Neuron (in vitro differentiated cells): ENCODE data around the gene ARID3C.
A peak's percentile ranks its signal among the peaks of the same experiment; 100 is the strongest.

Experiments used
- H2AFZ ChIP-seq: one replicate; pipeline ENCODE4 v1.6.1; 2013; ENCODE audit warnings: low read depth, mild to moderate bottlenecking, inconsistent platforms, low read length, moderate library complexity
- H3K27me3 ChIP-seq: one replicate; pipeline ENCODE4 v1.6.1; 2013; ENCODE audit warnings: low read length; ENCODE audit not compliant: insufficient read depth
- H3K36me3 ChIP-seq: one replicate; pipeline ENCODE4 v1.6.1; 2013; ENCODE audit warnings: low read length; ENCODE audit not compliant: insufficient read depth
- H3K4me1 ChIP-seq: one replicate; pipeline ENCODE4 v1.6.1; 2013; ENCODE audit warnings: low read length; ENCODE audit not compliant: insufficient read depth
- H3K4me3 ChIP-seq: 2 replicates; pipeline ENCODE4 v1.5.1; 2013; ENCODE audit warnings: mild to moderate bottlenecking, low read length, moderate library complexity
- H3K9me3 ChIP-seq: one replicate; pipeline ENCODE4 v1.6.1; 2013; ENCODE audit warnings: low read length

ARID3C gene

DNA sequence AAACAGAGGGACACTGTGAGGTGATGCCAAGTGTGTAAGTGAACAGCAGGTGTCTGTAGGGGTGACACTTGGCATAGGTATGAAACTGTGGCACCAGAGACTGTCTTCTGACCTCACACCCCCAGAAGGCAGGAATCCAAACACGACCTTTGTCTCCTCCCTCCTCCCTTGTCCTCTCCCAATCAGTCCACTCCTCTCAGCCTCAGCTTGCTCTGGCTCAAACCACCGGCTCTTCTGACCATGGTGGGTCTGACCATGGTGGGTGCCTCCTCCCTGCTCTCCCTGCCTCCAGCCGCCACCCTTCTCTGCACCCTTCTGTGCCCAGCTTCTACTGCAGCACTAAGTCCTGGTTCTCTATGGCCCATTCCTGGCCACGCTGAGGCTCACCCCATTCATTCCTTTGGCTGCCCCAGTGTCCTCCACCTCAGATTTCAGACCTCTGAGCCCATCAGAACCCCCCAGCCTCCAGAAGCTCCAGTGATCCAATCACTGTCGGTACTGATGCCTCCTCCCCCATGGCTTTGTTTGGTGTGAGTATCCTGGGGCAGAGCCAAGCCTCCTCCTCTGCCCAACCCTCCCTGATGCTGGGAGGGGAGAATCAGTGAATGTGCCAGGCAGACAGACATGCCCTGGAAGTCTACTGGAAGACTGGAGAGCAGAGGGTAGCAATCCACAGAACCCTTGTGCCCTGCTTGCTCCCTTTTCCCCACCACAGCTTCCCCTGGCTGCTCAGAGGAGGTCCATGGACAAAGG lies 1.7 kb upstream of the ARID3C start:
- no peak overlapping the region for H2AFZ ChIP-seq
- no peak overlapping the region for H3K4me3 ChIP-seq
- peaks cover 4% of the 10 kb centered on the region for H3K36me3 ChIP-seq
- H3K27me3 ChIP-seq, result peaks cover 54% of the 10 kb centered on the region
- H3K9me3 ChIP-seq, result no peaks in the 10 kb centered on the region
- H3K4me1 ChIP-seq, result peaks cover 12% of the 10 kb centered on the region

GRCh38 chr9:34629491-34629808 lies 584 bp upstream of the ARID3C start:
- Histone ChIP-seq H3K4me3 (no peak overlapping the region), H3K9me3 (no peaks in the 10 kb centered on the region), H3K27me3 (peaks cover 65% of the 10 kb centered on the region), H2AFZ (no peak overlapping the region), H3K36me3 (no peaks in the 10 kb centered on the region), H3K4me1 (peaks cover 12% of the 10 kb centered on the region)

GRCh38 chr9:34627716-34628655 lies 880 bp downstream of the ARID3C start:
- no peak overlapping the region for H2AFZ ChIP-seq
- peak overlapping the region; percentile 21 for H3K4me3 ChIP-seq
- no peaks in the 10 kb centered on the region for H3K36me3 ChIP-seq
- H3K27me3 ChIP-seq, result peaks cover 66% of the 10 kb centered on the region
- peaks cover 12% of the 10 kb centered on the region for H3K4me1 ChIP-seq
- peaks cover 2% of the 10 kb centered on the region for H3K9me3 ChIP-seq

DNA sequence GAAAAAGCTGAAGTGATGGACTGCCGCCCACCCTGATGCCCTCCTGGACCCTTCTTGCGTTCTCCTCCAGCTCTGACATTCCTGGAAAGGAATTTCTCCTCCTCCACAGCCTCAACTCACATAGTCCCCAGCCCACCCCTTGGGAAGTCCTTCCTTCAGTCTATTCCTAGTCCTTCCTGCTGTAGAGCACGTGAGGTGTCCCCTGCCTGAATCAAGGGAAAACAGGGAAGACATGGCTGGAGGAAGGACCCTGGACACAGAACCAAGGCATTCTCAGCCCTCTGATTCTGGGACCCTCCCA lies 3.7 kb downstream of the ARID3C start:
- H3K9me3 ChIP-seq, result peaks cover 2% of the 10 kb centered on the region
- no peak overlapping the region for H2AFZ ChIP-seq
- peaks cover 17% of the 10 kb centered on the region for H3K4me1 ChIP-seq
- H3K27me3 ChIP-seq, result peaks cover 60% of the 10 kb centered on the region
- H3K4me3 ChIP-seq, result no peak overlapping the region
- H3K36me3 ChIP-seq, result no peaks in the 10 kb centered on the region

DNA sequence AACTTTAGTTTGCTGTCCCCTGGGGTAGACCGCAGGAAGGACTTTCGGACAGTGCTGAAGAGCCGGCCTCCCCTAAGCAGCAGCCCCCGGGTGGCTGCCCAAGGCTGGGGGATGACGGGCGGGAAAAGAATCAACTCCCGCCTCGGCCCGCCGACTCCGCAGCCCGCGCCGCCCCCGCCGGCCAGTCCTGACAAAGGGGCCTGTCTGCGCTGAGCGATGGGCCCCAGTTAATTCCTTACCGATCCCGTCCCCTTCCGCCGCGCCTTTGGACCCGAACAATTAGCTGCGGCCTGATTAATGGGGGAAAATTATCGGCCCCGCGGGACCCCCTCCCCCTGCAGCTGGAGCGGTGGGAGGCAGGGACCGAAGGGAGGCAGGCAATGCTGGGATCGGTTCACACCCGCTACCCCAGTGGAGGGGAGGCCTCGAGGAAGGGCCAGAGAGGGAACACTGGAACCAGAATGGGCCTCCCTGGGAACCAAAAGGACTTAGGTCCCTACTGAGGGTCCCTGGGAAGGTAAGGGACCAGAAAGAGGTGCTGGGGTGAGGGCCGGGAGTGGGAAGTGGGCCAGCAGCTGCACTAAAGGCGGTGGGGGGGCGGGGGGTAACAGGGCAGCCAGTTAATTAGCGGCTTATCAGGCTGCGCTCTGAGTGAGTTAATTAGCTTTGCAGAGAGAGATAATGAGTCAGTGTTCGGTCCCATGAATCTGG lies 4.2 kb downstream of the ARID3C start:
- H3K9me3 ChIP-seq, result peaks cover 2% of the 10 kb centered on the region
- peak overlapping the region; percentile 64 for H2AFZ ChIP-seq
- H3K4me3 ChIP-seq, result no peak overlapping the region
- no peaks in the 10 kb centered on the region for H3K36me3 ChIP-seq
- peaks cover 56% of the 10 kb centered on the region for H3K27me3 ChIP-seq
- H3K4me1 ChIP-seq, result peaks cover 19% of the 10 kb centered on the region

DNA sequence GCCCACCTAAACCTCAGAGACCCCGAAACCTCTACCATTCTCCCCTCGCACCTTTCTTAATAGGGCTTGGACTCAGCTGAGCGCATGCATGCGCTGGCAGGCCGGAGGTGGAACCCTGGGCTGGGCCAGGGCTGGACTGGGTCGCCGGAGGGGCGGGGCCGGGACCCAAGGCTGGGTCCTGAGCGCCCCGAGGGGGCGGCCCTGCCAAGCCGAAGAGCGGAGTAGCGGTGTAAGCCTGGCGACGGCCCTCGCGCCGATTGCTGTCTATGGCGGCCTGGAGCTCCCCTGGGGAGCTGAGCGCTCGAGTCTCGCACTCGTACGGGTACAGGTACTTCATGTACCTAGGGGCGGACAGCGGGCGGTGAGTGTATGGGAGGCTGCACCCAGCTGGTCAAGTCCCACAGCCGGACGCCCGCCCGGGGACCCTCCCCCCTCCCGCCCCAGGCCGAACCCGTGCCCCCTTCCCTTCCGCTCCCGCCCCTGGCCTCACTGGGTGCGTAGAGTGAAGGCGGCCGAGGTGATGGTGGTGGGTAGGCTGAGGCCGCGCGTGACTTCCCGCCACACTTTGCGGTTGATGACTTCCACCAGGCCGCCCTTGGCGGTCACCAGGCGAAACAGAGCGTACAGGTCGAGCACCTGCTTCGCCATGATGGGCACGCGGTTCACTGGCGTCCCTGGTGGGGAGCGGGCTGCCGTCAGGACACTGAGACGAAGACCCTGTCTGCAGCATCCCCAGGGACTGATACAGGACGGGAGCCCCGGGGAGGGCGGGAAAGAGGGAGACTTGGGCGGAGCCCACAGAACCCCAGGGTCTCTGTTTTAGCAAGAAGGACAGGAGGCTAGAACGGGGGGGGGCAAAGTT lies 5.3 kb downstream of the ARID3C start:
- no peak overlapping the region for H3K4me3 ChIP-seq
- peaks cover 2% of the 10 kb centered on the region for H3K9me3 ChIP-seq
- H3K4me1 ChIP-seq, result peaks cover 19% of the 10 kb centered on the region
- H3K36me3 ChIP-seq, result peaks cover 2% of the 10 kb centered on the region
- peaks cover 48% of the 10 kb centered on the region for H3K27me3 ChIP-seq
- no peak overlapping the region for H2AFZ ChIP-seq

DNA sequence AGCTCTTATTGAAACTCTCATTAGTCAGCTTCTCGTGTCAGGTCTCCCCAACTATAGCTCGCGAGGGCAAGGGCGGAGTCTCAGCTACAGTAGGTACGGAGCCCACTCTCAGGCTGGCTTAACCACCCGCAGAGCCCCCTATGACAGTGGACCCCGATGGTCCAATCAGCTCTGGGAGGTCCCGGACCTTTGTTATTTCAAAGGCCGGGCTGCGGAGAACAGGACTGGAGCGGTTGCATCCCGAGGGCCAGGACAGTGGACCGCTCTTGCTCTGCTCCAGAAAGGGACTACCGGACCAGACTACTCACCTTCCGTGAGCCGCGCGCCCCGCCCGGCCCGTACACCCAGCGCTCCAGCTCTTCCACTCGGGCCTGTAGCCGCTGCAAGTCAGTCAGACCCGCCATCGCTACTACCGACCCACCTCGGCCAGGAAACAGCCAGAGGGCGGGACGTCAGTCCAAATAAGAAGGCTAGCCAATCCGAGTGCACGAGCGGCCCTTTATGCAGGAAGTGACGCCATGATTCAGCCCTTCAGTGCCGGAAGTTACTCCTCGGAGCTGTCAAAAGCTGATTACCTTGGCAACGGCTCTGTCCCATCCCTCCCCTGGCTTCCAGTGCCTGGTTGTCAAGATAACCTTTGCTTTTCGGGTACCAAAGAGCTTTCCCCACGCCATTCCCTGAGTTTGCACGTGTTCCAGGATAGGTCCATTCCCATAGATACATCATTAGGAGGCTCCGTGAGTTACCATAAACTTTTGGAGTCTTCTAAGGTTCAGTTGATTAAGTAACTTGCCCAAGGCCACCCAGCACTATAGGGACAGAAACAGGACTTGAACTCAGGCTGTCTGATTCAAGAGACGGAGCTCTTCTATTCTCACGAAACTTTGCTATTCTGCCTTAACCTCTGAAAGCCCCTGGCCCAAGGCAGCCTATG lies 8.5 kb downstream of the ARID3C start, which contains the start of gene DCTN3:
TSS of gene DCTN3 (minus strand) at position 435 of the 934 bp plus-strand sequence. CDS start at position 404, 31 bp downstream.
- Histone ChIP-seq H3K36me3 (peaks cover 29% of the 10 kb centered on the region), H3K9me3 (peaks cover 2% of the 10 kb centered on the region)

GRCh38 chr9:34615132-34615531 lies 13.7 kb downstream of the ARID3C start:
- Histone ChIP-seq H3K4me1 (peaks cover 20% of the 10 kb centered on the region), H2AFZ (no peak overlapping the region), H3K27me3 (no peaks in the 10 kb centered on the region), H3K36me3 (peaks cover 48% of the 10 kb centered on the region), H3K4me3 (no peak overlapping the region), H3K9me3 (no peaks in the 10 kb centered on the region)

More for the DNA sequence above, 8.5 kb downstream of the ARID3C start, which contains the start of gene DCTN3:
- Histone ChIP-seq H2AFZ (peak within 1 kb of the TSS; percentile 51), H3K4me1 (peaks cover 14% of the 10 kb centered on the region), H3K27me3 (peaks cover 16% of the 10 kb centered on the region), H3K4me3 (peak within 1 kb of the TSS; percentile 84)

DNA sequence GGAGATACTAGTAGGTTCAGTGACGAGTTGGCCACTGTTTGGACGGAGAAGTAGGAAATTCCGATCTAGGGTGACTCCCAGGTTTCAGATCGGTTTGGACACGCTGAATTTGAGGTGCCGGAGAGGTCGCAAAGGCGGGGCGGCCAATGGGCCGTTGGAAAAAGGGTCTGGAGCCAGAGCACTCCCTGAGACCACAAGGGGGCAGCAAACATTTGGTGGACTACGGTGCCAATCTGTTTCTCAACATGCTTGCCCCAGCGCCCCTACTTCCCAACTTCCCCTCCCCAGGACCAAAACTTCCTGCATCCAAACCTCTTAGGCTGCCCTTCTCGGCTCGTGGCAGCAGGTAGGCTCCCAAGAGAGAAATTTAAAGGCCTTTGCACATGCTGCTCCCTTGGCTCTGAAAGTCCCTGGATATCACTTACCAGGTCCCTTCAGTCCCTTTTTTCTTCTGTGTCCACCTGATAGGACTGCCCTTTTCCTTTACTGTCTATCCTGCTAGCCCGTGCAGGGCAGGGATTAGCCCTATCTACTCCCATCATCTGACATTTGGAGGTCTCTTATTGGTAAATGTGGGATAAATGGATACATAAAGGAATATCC lies 16.0 kb downstream of the ARID3C start:
- H3K36me3 ChIP-seq, result peaks cover 40% of the 10 kb centered on the region
- peak overlapping the region; percentile 60 for H3K4me3 ChIP-seq
- peak overlapping the region; percentile 65 for H2AFZ ChIP-seq

DNA sequence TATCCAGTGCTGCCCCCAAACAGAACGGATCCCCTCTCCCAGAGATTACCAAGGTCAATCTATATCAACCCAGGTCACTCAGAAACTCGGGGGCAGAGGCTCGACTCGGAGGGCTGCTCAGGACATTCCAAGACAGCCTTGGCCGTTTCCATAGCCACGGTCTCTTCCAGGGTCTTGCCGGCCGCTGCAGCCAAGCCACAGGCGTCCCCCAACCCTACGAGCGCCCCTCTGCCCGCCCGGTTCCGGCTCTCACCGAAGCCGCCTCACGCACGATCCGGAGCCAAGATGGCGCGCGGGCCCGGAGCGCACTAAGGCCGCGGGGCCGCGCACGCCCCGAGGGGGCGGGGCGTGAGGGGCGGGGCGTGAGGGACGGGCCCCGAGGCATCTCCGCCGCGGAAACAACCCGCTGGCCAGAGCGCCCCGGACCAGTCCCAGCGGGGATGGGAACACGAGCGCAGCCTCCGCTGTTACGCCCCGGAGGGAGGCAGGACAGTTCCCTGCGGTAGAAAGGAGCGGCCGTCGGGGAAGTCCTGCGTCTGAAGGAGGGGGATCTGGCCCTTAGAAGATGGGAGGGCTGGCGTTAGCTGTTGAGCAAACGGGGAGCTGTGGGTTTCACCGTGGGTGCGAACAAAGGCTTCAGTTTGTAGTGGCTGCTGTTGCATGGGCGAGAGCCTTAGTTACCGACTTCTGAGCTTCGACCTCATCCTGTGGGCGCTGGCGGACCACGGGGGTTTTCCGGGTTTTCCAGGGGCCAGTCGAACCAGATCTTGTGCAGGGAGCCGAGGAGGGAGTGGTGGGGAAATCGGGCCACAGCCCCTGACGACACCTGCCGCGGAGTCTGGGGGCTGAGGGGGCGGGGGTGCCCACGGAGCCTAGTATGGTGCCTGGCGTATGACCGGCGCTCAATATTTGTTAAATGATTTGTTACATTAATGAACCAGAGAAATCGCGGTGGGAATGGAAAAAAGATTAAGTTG lies 16.8 kb downstream of the ARID3C start, which contains the start of gene RPP25L:
TSS of gene RPP25L (minus strand) at position 287 of the 977 bp plus-strand sequence. CDS start 801 bp downstream, outside the sequence.
- Histone ChIP-seq H3K4me3 (peak within 1 kb of the TSS; percentile 60), H3K36me3 (peaks cover 33% of the 10 kb centered on the region), H3K9me3 (no peaks in the 10 kb centered on the region), H3K27me3 (no peaks in the 10 kb centered on the region), H3K4me1 (peaks cover 12% of the 10 kb centered on the region), H2AFZ (peak within 1 kb of the TSS; percentile 65)

More for the DNA sequence above, 16.0 kb downstream of the ARID3C start:
- Histone ChIP-seq H3K27me3 (no peaks in the 10 kb centered on the region), H3K4me1 (peaks cover 12% of the 10 kb centered on the region), H3K9me3 (no peaks in the 10 kb centered on the region)
